Cardiac muscle cell (in vitro differentiated cells and primary cell): ENCODE data around the gene CTBP2. TPM values are rescaled to one million over a fixed set of nuclear protein-coding genes. Genes with fewer than 3 reads are reported as not detected.
A peak's percentile ranks its signal among the peaks of the same experiment; 100 is the strongest.

Source experiments
- DNase-seq, 2 donors: peaks; one replicate each; pipeline versions ENCODE4 v3.0.0 to v3.0.0-alpha.2; 2010 to 2017; ENCODE audit warnings: low read depth in 1 of 2, low spot score in 1 of 2
- H3K27ac ChIP-seq: fragments of 200-600 bp; sonication (generic); 2 replicates; pipeline ENCODE4 v1.5.1; 2016
- H3K27me3 ChIP-seq: fragments of 200-600 bp; sonication (generic); 2 replicates; pipeline ENCODE4 v1.6.0; 2016; ENCODE audit warnings: control low read depth
- H3K36me3 ChIP-seq: fragments of 200-600 bp; sonication (generic); 2 replicates; pipeline ENCODE4 v1.5.1; 2016; ENCODE audit warnings: control low read depth
- H3K4me1 ChIP-seq: fragments of 200-600 bp; sonication (generic); 2 replicates; pipeline ENCODE4 v1.8.1; 2017; ENCODE audit warnings: low read depth, mild to moderate bottlenecking, mixed run types
- H3K4me3 ChIP-seq: fragments of 200-600 bp; sonication (generic); 2 replicates; pipeline ENCODE4 v1.5.1; 2016; ENCODE audit warnings: mild to moderate bottlenecking
- H3K9me3 ChIP-seq: fragments of 200-600 bp; sonication (generic); 2 replicates; pipeline ENCODE4 v1.5.1; 2017; ENCODE audit warnings: low read depth, mild to moderate bottlenecking, control low read depth
- polyA plus RNA-seq: library from polyadenylated mRNA; unstranded; fragments of >200 nt; fragmentation: Nextera tagmentation; extraction: Ambion mirVana; gene quantifications from 2 replicates; pipeline ENCODE4 v1.2.1, GENCODE V29; 2016
- total RNA-seq: library from RNA; depleted of rRNA; stranded (reverse); fragments of >200 nt; gene quantifications from 2 replicates; pipeline ENCODE4 v1.2.3, GENCODE V29; 2016
- TF ChIP-seq, protein P1 (sequence below): IDR thresholded peaks from 2 replicates; pipeline ENCODE4 v1.5.1; 2012; ENCODE audit warnings: low read depth, mild to moderate bottlenecking, low read length

CTBP2 gene
- total and polyA plus RNA-seq, 2 experiments from 2014 or later: 67.4 to 74.5 TPM

- DNase-seq: no peak
- H3K4me3 ChIP-seq: no peak overlapping the region
- peaks cover 2% of the 10 kb centered on the region for H3K36me3 ChIP-seq
- TF ChIP-seq, protein P1, sequence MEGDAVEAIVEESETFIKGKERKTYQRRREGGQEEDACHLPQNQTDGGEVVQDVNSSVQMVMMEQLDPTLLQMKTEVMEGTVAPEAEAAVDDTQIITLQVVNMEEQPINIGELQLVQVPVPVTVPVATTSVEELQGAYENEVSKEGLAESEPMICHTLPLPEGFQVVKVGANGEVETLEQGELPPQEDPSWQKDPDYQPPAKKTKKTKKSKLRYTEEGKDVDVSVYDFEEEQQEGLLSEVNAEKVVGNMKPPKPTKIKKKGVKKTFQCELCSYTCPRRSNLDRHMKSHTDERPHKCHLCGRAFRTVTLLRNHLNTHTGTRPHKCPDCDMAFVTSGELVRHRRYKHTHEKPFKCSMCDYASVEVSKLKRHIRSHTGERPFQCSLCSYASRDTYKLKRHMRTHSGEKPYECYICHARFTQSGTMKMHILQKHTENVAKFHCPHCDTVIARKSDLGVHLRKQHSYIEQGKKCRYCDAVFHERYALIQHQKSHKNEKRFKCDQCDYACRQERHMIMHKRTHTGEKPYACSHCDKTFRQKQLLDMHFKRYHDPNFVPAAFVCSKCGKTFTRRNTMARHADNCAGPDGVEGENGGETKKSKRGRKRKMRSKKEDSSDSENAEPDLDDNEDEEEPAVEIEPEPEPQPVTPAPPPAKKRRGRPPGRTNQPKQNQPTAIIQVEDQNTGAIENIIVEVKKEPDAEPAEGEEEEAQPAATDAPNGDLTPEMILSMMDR: no peak
- no peaks in the 10 kb centered on the region for H3K9me3 ChIP-seq
- H3K27me3 ChIP-seq: no peaks in the 10 kb centered on the region
- H3K27ac ChIP-seq: peak overlapping the region; percentile 48
- peaks cover 20% of the 10 kb centered on the region for H3K4me1 ChIP-seq
Measured at GRCh38 chr10:125024497-125025234, 135.7 kb downstream of the CTBP2 start.

- Histone ChIP-seq H3K9me3 (no peaks in the 10 kb centered on the region), H3K27me3 (no peaks in the 10 kb centered on the region), H3K27ac (peak overlapping the region; percentile 48), H3K4me3 (no peak overlapping the region), H3K4me1 (peaks cover 20% of the 10 kb centered on the region), H3K36me3 (peaks cover 2% of the 10 kb centered on the region)
- TF ChIP-seq, protein P1: no peak
- no peak for DNase-seq
Measured at GRCh38 chr10:125023862-125024496, 136.4 kb downstream of the CTBP2 start.

- peak overlapping the region; percentile 48 for H3K27ac ChIP-seq
- peaks cover 2% of the 10 kb centered on the region for H3K36me3 ChIP-seq
- TF ChIP-seq, protein P1: no peak
- no peaks in the 10 kb centered on the region for H3K9me3 ChIP-seq
- H3K27me3 ChIP-seq: no peaks in the 10 kb centered on the region
- H3K4me1 ChIP-seq: peaks cover 20% of the 10 kb centered on the region
- no peak overlapping the region for H3K4me3 ChIP-seq
- no peak for DNase-seq
Measured at GRCh38 chr10:125023255-125023654, 137.1 kb downstream of the CTBP2 start.

GRCh38 chr10:125022671-125023070 lies 137.7 kb downstream of the CTBP2 start:
- H3K4me3 ChIP-seq: no peak overlapping the region
- peaks cover 2% of the 10 kb centered on the region for H3K36me3 ChIP-seq
- H3K9me3 ChIP-seq: no peaks in the 10 kb centered on the region
- TF ChIP-seq, protein P1: no peak
- peak overlapping the region; percentile 62 for H3K27ac ChIP-seq
- DNase-seq: no peak
- no peaks in the 10 kb centered on the region for H3K27me3 ChIP-seq
- peaks cover 20% of the 10 kb centered on the region for H3K4me1 ChIP-seq

DNA sequence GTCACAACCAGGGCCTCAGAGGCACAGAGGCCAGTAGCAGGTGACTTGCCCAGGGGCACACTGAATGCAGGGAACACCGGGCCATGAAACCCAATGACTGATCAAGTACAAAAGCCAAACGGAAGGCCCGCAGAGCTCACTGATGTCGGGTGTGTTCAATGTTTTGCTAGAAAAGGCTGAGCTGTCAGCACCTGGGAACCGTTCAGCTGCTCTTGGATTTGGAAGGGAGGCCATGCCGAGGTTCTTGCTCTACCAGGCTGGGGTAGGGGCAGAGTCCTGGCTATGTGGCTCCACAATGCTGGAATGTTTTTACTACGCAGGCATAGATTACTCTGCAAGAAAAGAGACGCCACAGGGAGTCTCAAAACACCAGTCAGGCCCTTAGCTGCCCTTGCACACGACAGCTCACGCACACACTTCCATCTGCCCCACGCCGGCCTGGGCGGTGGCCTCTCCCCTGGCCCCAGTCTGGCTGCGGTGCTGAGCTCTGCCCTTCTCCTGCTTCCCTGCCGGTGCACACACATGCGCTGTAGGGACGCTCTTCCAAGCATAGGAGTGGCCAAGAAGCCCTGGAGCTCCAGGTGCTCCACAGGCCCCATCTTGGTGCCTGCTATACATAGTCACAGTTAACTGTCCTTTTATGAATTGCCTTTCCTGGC lies 138.5 kb downstream of the CTBP2 start:
- TF ChIP-seq, protein P1: no peak
- Histone ChIP-seq H3K27ac (peak overlapping the region; percentile 62), H3K27me3 (no peaks in the 10 kb centered on the region), H3K4me1 (peaks cover 20% of the 10 kb centered on the region), H3K9me3 (no peaks in the 10 kb centered on the region), H3K4me3 (no peak overlapping the region), H3K36me3 (peaks cover 2% of the 10 kb centered on the region)
- DNase-seq: no peak
